GM18511 (cell line): Measurements from ENCODE around the gene NAV2.

Experiments
- ATAC-seq: cut with Tn5 transposase; IDR thresholded peaks from one replicate; pipeline ENCODE4 v1.9.1; 2021; ENCODE audit warnings: mild to moderate bottlenecking, moderate library complexity; ENCODE audit not compliant: unreplicated experiment

Gene NAV2

GRCh38 chr11:20048246-20048645, 335.6 kb downstream of the NAV2 start:
- no peak for ATAC-seq

GRCh38 chr11:20048707-20049106, 336.1 kb downstream of the NAV2 start:
- ATAC-seq, result no peak

- ATAC-seq, result no peak
These were observed 336.6 kb downstream of the NAV2 start for GRCh38 chr11:20049231-20049630.

DNA sequence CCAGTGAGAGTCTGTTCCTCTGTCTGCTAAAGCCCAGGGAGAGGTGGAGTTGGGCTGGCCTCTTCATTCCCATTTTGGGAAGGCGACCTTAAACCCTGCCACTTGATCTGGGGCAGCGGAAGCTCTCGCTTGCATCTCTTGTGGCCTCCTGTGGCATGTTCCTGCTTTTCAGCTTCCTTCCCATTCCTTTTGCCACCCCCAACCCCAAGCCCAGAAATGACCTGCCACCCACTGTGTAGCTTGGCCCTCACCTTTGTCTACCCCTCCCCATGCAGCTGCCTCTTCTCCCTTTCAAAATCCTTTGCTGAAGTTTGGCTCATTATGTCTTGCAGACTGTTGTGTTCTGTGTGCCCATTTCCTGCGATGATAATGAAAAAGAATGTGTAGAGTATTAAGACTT, 337.4 kb downstream of the NAV2 start:
- ATAC-seq, result no peak

- no peak for ATAC-seq
These were observed 338.1 kb downstream of the NAV2 start for GRCh38 chr11:20050551-20051333.

- no peak for ATAC-seq
These were observed 339.1 kb downstream of the NAV2 start for GRCh38 chr11:20051469-20052399.

DNA sequence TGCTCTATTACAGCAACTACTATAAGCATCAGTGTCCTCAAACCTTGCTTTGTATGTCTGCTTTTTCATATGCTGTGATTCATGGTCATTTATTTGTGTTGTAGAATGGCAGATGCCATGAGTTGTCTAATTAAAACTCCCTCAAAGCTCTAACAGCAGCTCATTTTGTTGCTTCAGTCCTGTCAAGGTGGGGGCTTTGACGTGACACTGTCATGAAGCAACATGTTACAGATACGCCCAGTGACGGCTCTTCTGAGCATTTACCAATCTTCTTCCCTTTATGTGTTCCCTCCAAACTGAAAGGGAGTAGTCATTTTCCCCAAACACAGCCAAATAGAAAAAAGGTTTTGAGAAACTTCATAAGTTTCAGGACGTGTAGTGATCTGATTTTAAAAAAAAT, 340.9 kb downstream of the NAV2 start:
- ATAC-seq, result no peak

GRCh38 chr11:20054584-20054983, 341.9 kb downstream of the NAV2 start:
- ATAC-seq, result no peak

- ATAC-seq, result no peak
These were observed 342.7 kb downstream of the NAV2 start for GRCh38 chr11:20055312-20055711.

DNA sequence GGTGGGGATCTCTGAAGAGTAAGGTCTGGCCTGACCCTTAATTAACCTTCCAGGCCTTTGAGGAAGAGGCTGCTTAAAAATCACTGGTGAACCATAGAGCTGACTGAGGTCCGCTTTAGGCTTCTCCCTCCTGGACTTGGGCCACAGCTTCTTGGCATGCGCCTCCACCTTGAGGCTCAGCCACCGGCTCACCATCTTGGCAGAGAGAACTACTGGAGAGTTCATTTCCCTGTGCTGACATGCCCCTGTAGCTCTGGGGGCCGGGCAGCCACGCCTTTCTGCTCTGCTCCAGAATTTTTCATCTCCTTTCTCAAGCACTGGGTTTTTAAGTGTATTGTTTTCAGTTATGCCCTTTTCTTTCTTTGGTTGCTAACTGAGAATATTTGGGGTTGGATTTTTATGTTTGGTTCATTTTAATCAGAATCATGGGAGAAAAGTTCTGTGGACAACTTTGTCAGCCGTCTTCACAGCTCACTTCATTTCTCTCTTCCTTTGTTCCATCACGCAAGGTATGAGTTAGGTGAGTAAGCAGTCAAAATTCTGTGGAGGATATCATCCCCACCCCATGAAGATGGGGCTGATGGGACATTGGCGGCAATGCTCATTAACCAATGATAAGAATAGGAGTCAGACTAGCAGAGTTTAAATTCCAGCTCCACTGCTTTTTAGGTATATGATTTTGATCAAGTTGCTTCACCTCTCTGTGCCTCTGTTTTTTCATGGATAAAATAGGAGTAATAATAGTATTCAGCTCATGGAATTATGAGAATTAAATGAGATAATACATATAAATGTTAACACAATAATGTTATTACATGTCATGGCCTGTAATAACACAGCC, 343.7 kb downstream of the NAV2 start:
- no peak for ATAC-seq

DNA sequence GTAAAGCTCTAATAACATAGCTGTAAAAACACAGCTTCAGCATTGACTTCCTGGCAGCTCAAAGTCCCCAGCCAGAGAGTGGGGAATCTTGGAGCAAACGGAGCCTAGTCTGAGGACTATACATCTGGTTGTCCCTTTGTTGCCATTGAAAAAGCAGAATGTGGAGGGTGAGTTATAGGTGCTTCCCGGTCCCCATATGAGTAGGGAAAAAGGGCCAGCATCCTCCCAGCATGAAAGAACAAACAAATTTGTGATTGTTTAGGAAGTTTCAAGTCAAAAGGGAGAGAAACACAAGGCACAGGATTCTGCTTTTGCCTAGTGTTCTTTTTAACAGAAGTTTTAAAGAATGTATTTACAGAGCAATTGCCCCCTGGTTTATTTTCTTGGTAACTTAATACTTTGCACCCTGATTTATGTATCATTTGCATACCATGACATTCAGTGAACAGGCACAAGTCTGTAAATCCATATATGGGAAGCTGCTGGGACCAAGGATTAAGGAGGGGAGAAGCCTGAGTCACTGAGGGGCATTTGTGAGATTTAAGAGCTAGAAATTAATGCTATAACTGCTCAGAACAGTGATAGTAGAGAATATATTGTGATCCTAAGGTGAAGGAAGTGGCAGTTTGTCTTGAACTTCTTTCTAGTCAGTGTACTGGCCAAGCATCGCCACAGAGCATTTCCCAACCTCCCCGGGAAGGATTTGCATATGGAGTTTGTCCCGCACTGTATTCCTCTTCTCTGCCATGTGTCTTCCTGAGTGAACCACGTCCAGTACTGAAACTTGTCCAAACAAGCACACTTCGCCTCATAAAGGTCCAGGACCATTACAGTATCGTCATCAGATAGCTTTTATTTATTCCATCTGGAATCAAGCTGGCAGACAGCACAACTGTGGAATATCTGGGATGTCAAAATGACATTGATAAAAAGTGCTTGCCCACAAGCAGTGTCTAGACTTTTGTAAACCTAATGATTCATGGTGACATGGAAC, 344.6 kb downstream of the NAV2 start:
- ATAC-seq, result no peak

DNA sequence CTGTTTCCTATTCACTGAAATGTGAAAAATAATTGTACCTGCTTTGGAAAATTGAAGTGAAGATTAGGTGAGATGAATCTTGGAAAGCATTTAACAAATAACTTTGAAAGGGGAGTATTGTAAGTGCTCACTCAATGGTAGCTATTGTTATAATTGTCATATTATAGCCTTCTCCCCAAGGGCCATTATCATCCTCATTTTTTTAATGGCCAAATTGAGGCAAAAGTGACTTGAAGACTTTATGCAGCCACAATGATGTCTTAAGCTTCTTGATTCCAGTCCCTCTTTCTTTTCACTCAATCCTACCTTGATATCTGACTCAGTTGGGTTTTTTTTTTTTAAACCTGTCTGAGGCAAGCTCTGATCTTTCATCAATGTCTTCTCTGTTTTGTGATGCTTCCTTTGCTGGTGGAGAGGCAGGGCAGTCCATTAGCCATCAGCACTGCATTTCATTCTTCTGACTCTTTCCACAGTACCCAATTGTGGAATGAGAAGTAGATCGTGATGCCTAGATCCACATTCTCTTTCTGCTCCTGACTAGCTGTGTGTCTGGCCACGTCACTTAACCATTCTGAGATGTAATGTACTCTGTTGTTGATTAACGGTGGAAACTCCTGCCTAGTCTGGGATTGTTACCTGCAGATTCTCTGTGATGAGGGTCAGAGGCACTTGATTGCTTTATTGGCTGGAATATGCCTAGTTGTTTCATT, 346.3 kb downstream of the NAV2 start:
- ATAC-seq, result no peak

GRCh38 chr11:20059587-20060021, 347.0 kb downstream of the NAV2 start:
- no peak for ATAC-seq

DNA sequence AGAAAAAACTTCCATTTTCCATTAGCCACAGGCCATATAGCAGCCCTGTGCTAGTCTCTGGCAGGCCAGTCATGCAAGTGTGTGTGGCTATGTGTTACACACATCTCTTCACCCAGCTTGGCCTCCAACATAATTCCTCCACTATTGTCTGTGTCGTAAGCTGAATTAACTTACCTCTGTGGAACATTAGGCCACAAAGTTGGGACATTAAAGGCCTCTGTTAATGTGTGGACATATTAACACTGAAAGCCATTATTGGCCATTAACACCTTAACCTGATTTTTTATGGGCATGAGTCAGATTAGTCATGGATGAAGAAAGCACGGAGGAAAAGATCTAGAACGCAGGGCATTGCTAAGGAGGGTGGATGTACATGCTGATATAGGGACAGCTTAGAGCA, 347.5 kb downstream of the NAV2 start:
- ATAC-seq, result no peak

DNA sequence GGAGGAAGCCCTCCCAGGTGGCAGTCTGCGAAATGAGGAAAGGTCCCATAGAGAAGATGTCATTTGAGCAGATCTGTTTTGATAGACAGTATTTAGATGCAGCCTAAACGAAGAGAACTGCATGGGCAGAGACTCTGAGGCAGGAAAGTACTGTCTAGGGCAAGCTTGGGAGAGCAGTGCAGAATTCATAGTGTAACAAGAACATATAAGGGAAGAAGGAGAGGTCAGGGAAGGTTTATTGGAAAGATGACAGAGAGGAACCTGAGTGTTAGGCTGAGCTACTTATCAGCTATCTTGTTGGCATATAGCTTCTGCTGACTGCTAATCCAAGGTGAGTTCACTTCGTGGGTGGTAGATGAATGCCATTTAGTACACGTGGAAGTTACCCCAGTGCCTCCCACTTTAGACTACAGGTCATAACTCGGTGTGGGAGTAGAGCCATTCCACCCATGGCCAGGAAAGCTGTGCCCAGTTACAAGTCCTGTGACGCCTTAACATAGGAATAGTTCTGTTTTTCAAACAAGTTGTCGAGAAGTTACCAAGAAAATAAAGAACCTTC, 348.1 kb downstream of the NAV2 start:
- no peak for ATAC-seq

- no peak for ATAC-seq
These were observed 349.1 kb downstream of the NAV2 start for GRCh38 chr11:20061776-20062175.

DNA sequence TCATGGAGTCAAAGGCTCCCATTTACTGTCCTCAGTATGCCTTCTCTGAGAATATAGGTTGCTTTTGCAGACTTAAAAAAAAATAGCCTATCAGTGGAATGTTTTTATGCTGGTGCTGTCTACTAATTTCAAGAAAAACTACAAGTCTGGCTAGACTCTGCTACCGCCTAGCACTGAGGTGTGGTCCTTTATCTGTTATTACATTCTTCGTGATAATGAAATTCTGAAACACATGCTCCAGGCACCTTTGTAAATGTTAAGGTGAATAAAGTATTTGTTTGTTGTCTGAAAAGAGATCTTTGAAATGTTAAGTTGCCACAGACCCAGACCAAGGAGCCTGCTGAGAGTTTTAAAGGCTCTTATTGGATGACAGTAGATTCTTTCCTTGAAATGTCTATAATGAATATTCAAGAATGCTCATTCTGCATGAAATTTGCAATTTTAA, 352.3 kb downstream of the NAV2 start:
- ATAC-seq, result no peak

DNA sequence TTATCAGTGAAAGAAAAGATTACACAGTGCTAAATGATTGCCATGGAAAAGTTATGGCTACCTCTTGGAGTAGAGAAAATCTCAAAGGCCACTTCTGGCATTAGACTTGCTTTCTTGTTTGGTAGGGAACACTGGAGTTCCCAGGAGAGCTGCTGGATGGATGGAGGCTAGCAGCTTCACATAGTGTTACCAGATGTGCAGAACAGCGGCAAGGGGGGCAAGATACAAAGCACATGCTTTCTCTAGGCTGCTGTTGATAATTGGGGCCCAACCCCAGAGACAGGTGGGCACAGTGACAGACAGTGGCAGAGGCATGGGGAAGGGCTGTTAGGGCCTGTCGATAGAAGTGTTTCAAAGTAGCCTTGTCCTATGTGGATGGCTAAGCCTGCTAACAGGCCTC, 352.8 kb downstream of the NAV2 start:
- no peak for ATAC-seq
